Measurements from ENCODE around the gene C11orf24.
"Not testable (repeated sequence)": the region's sequence is repeated elsewhere in the genome, so short reads cannot be mapped to it uniquely, and the experiment has no call there.

Gene C11orf24

GRCh38 chr11:68255526-68255925 is 16.2 kb downstream of the C11orf24 start:
- 91% methylated on average over 10 of the region's 13 CpGs for WGBS (ENCODE audit: insufficient coverage)
- DNase-seq = no peak
- ChIA-PET POLR2A (no interaction called here), CTCF (interaction anchor here (2.6 to 10.0 kb wide), 4 partner anchors 17 to 129 kb away, joined by 12 to 188 read pairs (median 34); partner anchors contain the start of gene C11orf24)
- peaks cover 0 to 4% (median 3%) of the 10 kb centered on the region in 5 experiments for H3K9me3 ChIP-seq (ENCODE audit: control extremely low read depth in 1 of 5, control insufficient read depth in 4 of 5, insufficient read depth in 2 of 5, low read depth in 1 of 5, low read length in 4 of 5)
- no peaks in the 10 kb centered on the region for H3K27me3 ChIP-seq (replicated peaks in 2 of 5; ENCODE audit: control insufficient read depth in 4 of 5, insufficient read depth in 5 of 5, low read length in 4 of 5)
- H3K4me1 ChIP-seq (ENCODE audit: control extremely low read depth in 1 of 4, control insufficient read depth in 4 of 4, insufficient read depth in 4 of 4, low read length in 3 of 4) = peaks cover 0 to 4% (median 2%) of the 10 kb centered on the region in 4 experiments
- no peak overlapping the region for H3K4me3 ChIP-seq (ENCODE audit: control insufficient read depth in 1 of 7, extremely low read depth in 1 of 7, insufficient read depth in 4 of 7, low read depth in 2 of 7, low read length in 6 of 7)
- H3K36me3 ChIP-seq (ENCODE audit: control insufficient read depth in 4 of 4, insufficient read depth in 4 of 4, low read length in 3 of 4) = peaks cover 0 to 2% (median under 1%) of the 10 kb centered on the region in 4 experiments
- no peak overlapping the region for H3K27ac ChIP-seq (ENCODE audit: insufficient read depth in 1 of 2, low read depth in 1 of 2, low read length in 2 of 2, poor library complexity in 1 of 2, severe bottlenecking in 2 of 2)

- ChIA-PET CTCF (interaction anchor here (1.6 to 3.6 kb wide), 2 partner anchors 10 to 43 kb away, joined by 4 to 37 read pairs; no protein-coding TSS in a partner anchor), POLR2A (no interaction called here)
- Histone ChIP-seq H3K4me1 (ENCODE audit: control extremely low read depth in 1 of 4, control insufficient read depth in 4 of 4, insufficient read depth in 4 of 4, low read length in 3 of 4) (peaks cover 0 to 4% (median 2%) of the 10 kb centered on the region in 4 experiments), H3K4me3 (ENCODE audit: control insufficient read depth in 1 of 7, extremely low read depth in 1 of 7, insufficient read depth in 4 of 7, low read depth in 2 of 7, low read length in 6 of 7) (no peak overlapping the region), H3K27me3 (replicated peaks in 2 of 5; ENCODE audit: control insufficient read depth in 4 of 5, insufficient read depth in 5 of 5, low read length in 4 of 5) (no peaks in the 10 kb centered on the region), H3K9me3 (ENCODE audit: control extremely low read depth in 1 of 5, control insufficient read depth in 4 of 5, insufficient read depth in 2 of 5, low read depth in 1 of 5, low read length in 4 of 5) (peaks cover 0 to 4% (median 3%) of the 10 kb centered on the region in 5 experiments), H3K27ac (ENCODE audit: insufficient read depth in 1 of 2, low read depth in 1 of 2, low read length in 2 of 2, poor library complexity in 1 of 2, severe bottlenecking in 2 of 2) (no peak overlapping the region), H3K36me3 (ENCODE audit: control insufficient read depth in 4 of 4, insufficient read depth in 4 of 4, low read length in 3 of 4) (no peaks in the 10 kb centered on the region)
- DNase-seq = no peak
- 97% methylated on average over 14 of the region's 14 CpGs for WGBS (ENCODE audit: insufficient coverage)
Measured at GRCh38 chr11:68254421-68254820, 17.4 kb downstream of the C11orf24 start.

- ChIA-PET POLR2A (no interaction called here), CTCF (interaction anchor here (0.6 to 3.6 kb wide), 7 partner anchors 10 to 215 kb away, joined by 3 to 37 read pairs (median 3); no protein-coding TSS in a partner anchor)
- Histone ChIP-seq H3K4me1 (ENCODE audit: control extremely low read depth in 1 of 4, control insufficient read depth in 4 of 4, insufficient read depth in 4 of 4, low read length in 3 of 4) (no peaks in the 10 kb centered on the region), H3K27ac (ENCODE audit: insufficient read depth in 1 of 2, low read depth in 1 of 2, low read length in 2 of 2, poor library complexity in 1 of 2, severe bottlenecking in 2 of 2) (no peak overlapping the region), H3K9me3 (ENCODE audit: control extremely low read depth in 1 of 5, control insufficient read depth in 4 of 5, insufficient read depth in 2 of 5, low read depth in 1 of 5, low read length in 4 of 5) (peaks cover 0 to 8% (median 5%) of the 10 kb centered on the region in 5 experiments), H3K36me3 (ENCODE audit: control insufficient read depth in 4 of 4, insufficient read depth in 4 of 4, low read length in 3 of 4) (no peaks in the 10 kb centered on the region), H3K27me3 (replicated peaks in 2 of 5; ENCODE audit: control insufficient read depth in 4 of 5, insufficient read depth in 5 of 5, low read length in 4 of 5) (no peaks in the 10 kb centered on the region), H3K4me3 (ENCODE audit: control insufficient read depth in 1 of 7, extremely low read depth in 1 of 7, insufficient read depth in 4 of 7, low read depth in 2 of 7, low read length in 6 of 7) (no peak overlapping the region)
- 91% methylated on average over 3 of the region's 3 CpGs for WGBS (ENCODE audit: insufficient coverage)
- no peak for DNase-seq
Measured at GRCh38 chr11:68251765-68252164, 20.0 kb downstream of the C11orf24 start.

- peak in 2 of 3 donors; percentile 28 to 54 for DNase-seq
- WGBS (ENCODE audit: insufficient coverage) = 77% methylated on average over 3 of the region's 5 CpGs
- H3K4me3 ChIP-seq (ENCODE audit: control insufficient read depth in 1 of 7, extremely low read depth in 1 of 7, insufficient read depth in 4 of 7, low read depth in 2 of 7, low read length in 6 of 7); H3K27me3 ChIP-seq (replicated peaks in 2 of 5; ENCODE audit: control insufficient read depth in 4 of 5, insufficient read depth in 5 of 5, low read length in 4 of 5); H3K4me1 ChIP-seq (ENCODE audit: control extremely low read depth in 1 of 4, control insufficient read depth in 4 of 4, insufficient read depth in 4 of 4, low read length in 3 of 4); H3K9me3 ChIP-seq (ENCODE audit: control extremely low read depth in 1 of 5, control insufficient read depth in 4 of 5, insufficient read depth in 2 of 5, low read depth in 1 of 5, low read length in 4 of 5); H3K27ac ChIP-seq (ENCODE audit: insufficient read depth in 1 of 2, low read depth in 1 of 2, low read length in 2 of 2, poor library complexity in 1 of 2, severe bottlenecking in 2 of 2); H3K36me3 ChIP-seq (ENCODE audit: control insufficient read depth in 4 of 4, insufficient read depth in 4 of 4, low read length in 3 of 4): not testable (repeated sequence)
- CTCF ChIA-PET = interaction anchor here (1.1 to 1.2 kb wide), 3 partner anchors 9 to 131 kb away, joined by 3 to 4 read pairs (median 4); no protein-coding TSS in a partner anchor
- POLR2A ChIA-PET = interaction anchor here (0.6 kb wide), 1 partner anchor 841 kb away, joined by 3 read pairs; no protein-coding TSS in a partner anchor
Measured at GRCh38 chr11:68244912-68245311, 26.9 kb downstream of the C11orf24 start.

- CTCF ChIA-PET = interaction anchor here (1.1 to 1.2 kb wide), 2 partner anchors 10 to 67 kb away, joined by 3 to 4 read pairs; no protein-coding TSS in a partner anchor
- 100% methylated on average over 1 of the region's 1 CpG for WGBS (ENCODE audit: insufficient coverage)
Measured at GRCh38 chr11:68243847-68244246, 27.9 kb downstream of the C11orf24 start.

GRCh38 chr11:68242616-68243015 is 29.2 kb downstream of the C11orf24 start:
- no peak for DNase-seq
- H3K9me3 ChIP-seq (ENCODE audit: control extremely low read depth in 1 of 5, control insufficient read depth in 4 of 5, insufficient read depth in 2 of 5, low read depth in 1 of 5, low read length in 4 of 5) = peaks cover 0 to 2% (median 0%) of the 10 kb centered on the region in 5 experiments
- no CpG with 5 or more reads among the region's 2 CpGs for WGBS (ENCODE audit: insufficient coverage)
- no peak overlapping the region for H3K27ac ChIP-seq (ENCODE audit: insufficient read depth in 1 of 2, low read depth in 1 of 2, low read length in 2 of 2, poor library complexity in 1 of 2, severe bottlenecking in 2 of 2)
- peaks cover 0 to 2% (median 0%) of the 10 kb centered on the region in 5 experiments for H3K27me3 ChIP-seq (replicated peaks in 2 of 5; ENCODE audit: control insufficient read depth in 4 of 5, insufficient read depth in 5 of 5, low read length in 4 of 5)
- no peak overlapping the region for H3K4me3 ChIP-seq (ENCODE audit: control insufficient read depth in 1 of 7, extremely low read depth in 1 of 7, insufficient read depth in 4 of 7, low read depth in 2 of 7, low read length in 6 of 7)
- CTCF ChIA-PET = interaction anchor here (1.1 to 2.2 kb wide), 2 partner anchors 10 to 16 kb away, joined by 3 to 8 read pairs; no protein-coding TSS in a partner anchor
- POLR2A ChIA-PET = no interaction called here
- no peaks in the 10 kb centered on the region for H3K36me3 ChIP-seq (ENCODE audit: control insufficient read depth in 4 of 4, insufficient read depth in 4 of 4, low read length in 3 of 4)
- H3K4me1 ChIP-seq (ENCODE audit: control extremely low read depth in 1 of 4, control insufficient read depth in 4 of 4, insufficient read depth in 4 of 4, low read length in 3 of 4) = no peaks in the 10 kb centered on the region

More at GRCh38 chr11:68243847-68244246, 27.9 kb downstream of the C11orf24 start:
- H3K27me3 ChIP-seq (replicated peaks in 2 of 5; ENCODE audit: control insufficient read depth in 4 of 5, insufficient read depth in 5 of 5, low read length in 4 of 5); H3K4me3 ChIP-seq (ENCODE audit: control insufficient read depth in 1 of 7, extremely low read depth in 1 of 7, insufficient read depth in 4 of 7, low read depth in 2 of 7, low read length in 6 of 7); H3K27ac ChIP-seq (ENCODE audit: insufficient read depth in 1 of 2, low read depth in 1 of 2, low read length in 2 of 2, poor library complexity in 1 of 2, severe bottlenecking in 2 of 2); H3K9me3 ChIP-seq (ENCODE audit: control extremely low read depth in 1 of 5, control insufficient read depth in 4 of 5, insufficient read depth in 2 of 5, low read depth in 1 of 5, low read length in 4 of 5); H3K4me1 ChIP-seq (ENCODE audit: control extremely low read depth in 1 of 4, control insufficient read depth in 4 of 4, insufficient read depth in 4 of 4, low read length in 3 of 4); DNase-seq; H3K36me3 ChIP-seq (ENCODE audit: control insufficient read depth in 4 of 4, insufficient read depth in 4 of 4, low read length in 3 of 4); POLR2A ChIA-PET: not testable (repeated sequence)

- Histone ChIP-seq H3K27ac (ENCODE audit: insufficient read depth in 1 of 2, low read depth in 1 of 2, low read length in 2 of 2, poor library complexity in 1 of 2, severe bottlenecking in 2 of 2) (no peak overlapping the region), H3K4me1 (ENCODE audit: control extremely low read depth in 1 of 4, control insufficient read depth in 4 of 4, insufficient read depth in 4 of 4, low read length in 3 of 4) (no peaks in the 10 kb centered on the region), H3K9me3 (ENCODE audit: control extremely low read depth in 1 of 5, control insufficient read depth in 4 of 5, insufficient read depth in 2 of 5, low read depth in 1 of 5, low read length in 4 of 5) (peaks cover 0 to 19% (median 8%) of the 10 kb centered on the region in 5 experiments), H3K36me3 (ENCODE audit: control insufficient read depth in 4 of 4, insufficient read depth in 4 of 4, low read length in 3 of 4) (no peaks in the 10 kb centered on the region), H3K27me3 (replicated peaks in 2 of 5; ENCODE audit: control insufficient read depth in 4 of 5, insufficient read depth in 5 of 5, low read length in 4 of 5) (no peaks in the 10 kb centered on the region), H3K4me3 (ENCODE audit: control insufficient read depth in 1 of 7, extremely low read depth in 1 of 7, insufficient read depth in 4 of 7, low read depth in 2 of 7, low read length in 6 of 7) (no peak overlapping the region)
- WGBS (ENCODE audit: insufficient coverage) = 96% methylated on average over 4 of the region's 7 CpGs
- no peak for DNase-seq
- POLR2A ChIA-PET = no interaction called here
- CTCF ChIA-PET = interaction anchor here (1.1 kb wide), 1 partner anchor 14 kb away, joined by 3 read pairs; no protein-coding TSS in a partner anchor
Measured at GRCh38 chr11:68231621-68232020, 40.2 kb downstream of the C11orf24 start.
